Measurements from ENCODE around the gene HSD17B3. TPM values are rescaled to one million over a fixed set of nuclear protein-coding genes. Genes with fewer than 3 reads are reported as not detected.

The HSD17B3 gene
- total and polyA plus RNA-seq, 2 of the 13 experiments (the other 11 are each of a cell fraction or from before 2014, with no cell fraction given), result 0.12 TPM; not detected in 1

DNA sequence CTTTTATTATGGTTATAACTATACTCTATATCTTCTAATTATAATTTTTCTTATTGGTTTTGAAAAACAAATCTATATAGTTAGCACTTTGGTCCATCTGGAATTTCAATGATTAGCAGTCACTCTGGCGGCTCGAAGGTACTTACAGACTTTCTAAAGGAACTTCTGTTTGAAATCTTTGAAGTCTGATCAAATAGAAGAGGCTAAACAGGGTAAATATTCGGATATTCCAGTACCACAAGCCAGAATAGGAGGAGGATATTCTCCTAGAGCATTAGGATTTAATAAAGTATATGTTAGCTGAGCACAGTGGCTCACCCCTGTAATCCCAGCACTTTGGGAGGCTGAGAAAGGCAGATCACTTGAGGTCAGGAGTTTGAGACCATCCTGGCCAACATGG, 38.7 kb upstream of the HSD17B3 start (continued):
- TF ChIP-seq ZNF407 (CRISPR knock-in tag; IDR thresholded peaks at IDR 0.05; ENCODE audit: not compliant biosample characterization), result no peak
- peak; percentile 95 for TF ChIP-seq ZSCAN29 (CRISPR knock-in tag; conservative IDR thresholded peaks at IDR 0.05)

DNA sequence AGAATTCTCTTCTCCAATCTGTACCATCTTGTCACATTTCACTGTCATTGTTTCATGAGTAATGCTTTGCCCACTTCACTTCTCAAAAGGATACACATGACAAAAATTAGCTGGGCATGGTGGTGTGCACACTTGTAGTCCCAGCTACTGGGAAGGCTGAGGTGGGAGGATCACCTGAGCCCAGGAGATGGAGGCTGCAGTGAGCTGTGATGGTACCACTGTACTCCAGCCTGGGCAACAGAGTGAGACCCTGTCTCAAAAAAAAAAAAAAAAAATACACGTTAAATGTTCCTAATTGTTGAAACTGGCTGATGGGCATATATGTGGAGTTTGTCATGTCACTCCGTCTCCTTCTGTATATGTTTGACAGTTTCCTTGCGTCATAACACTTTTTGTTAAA, 36.3 kb upstream of the HSD17B3 start:
- Histone ChIP-seq H3K79me2 (ENCODE audit: insufficient read depth, low read length) (no peaks in the 10 kb centered on the region), H3K27me3 (ENCODE audit: control insufficient read depth in 1 of 2, insufficient read depth in 2 of 2, low read length in 2 of 2) (no peaks in the 10 kb centered on the region), H3K36me3 (replicated peaks in 1 of 2; ENCODE audit: control insufficient read depth in 1 of 2, insufficient read depth in 2 of 2, low read length in 2 of 2) (peaks cover 6 to 31% of the 10 kb centered on the region in 2 experiments; a peak in 4 of 5 replicates), H3K4me2 (ENCODE audit: low read depth, low read length) (no peak overlapping the region), H2AFZ (ENCODE audit: low read length) (no peak overlapping the region), H3K4me1 (ENCODE audit: insufficient read depth, low read length) (peaks cover 83% of the 10 kb centered on the region), H4K20me1 (ENCODE audit: insufficient read depth, low read length) (no peaks in the 10 kb centered on the region), H3K9me3 (ENCODE audit: low read length) (no peaks in the 10 kb centered on the region), H3K27ac (ENCODE audit: extremely low read length, insufficient read depth, low read length) (peak overlapping the region; percentile 97), H3K9ac (ENCODE audit: insufficient read depth, low read depth, low read length) (no peak overlapping the region), H3K4me3 (replicated peaks in 1 of 3; ENCODE audit: insufficient read depth in 1 of 3, low read depth in 2 of 3, low read length in 3 of 3) (no peak overlapping the region)
- DNase-seq (ENCODE audit: low spot score) (no peak), ATAC-seq (no peak), FAIRE-seq (no peak)
- ChIA-PET POLR2A (no interaction called here), CTCF (ENCODE audit: low intra/inter-chr PET ratio, low total read pairs) (no interaction called here)
- 85% methylated on average over 3 of the region's 3 CpGs for WGBS (ENCODE audit: low lambda C conversion rate)
- intact Hi-C loops (cut with micrococcal nuclease; ENCODE audit: unreplicated experiment), result loop anchor here (5.0 kb wide), 1 partner anchor 154 kb away; no protein-coding TSS in a partner anchor
- TF ChIP-seq SRF (IDR thresholded peaks at IDR 0.05; ENCODE audit: low read depth, low read length) (no peak), ZNF770 (CRISPR knock-in tag; IDR thresholded peaks at IDR 0.05) (0 out of 2 replicates have a peak, but pooled peaks have one; percentile 23), JUN (CRISPR knock-in tag; IDR thresholded peaks at IDR 0.05) (no peak), ZNF121 (CRISPR knock-in tag; IDR thresholded peaks at IDR 0.05) (peak; percentile 83), ARID2 (CRISPR knock-in tag; IDR thresholded peaks at IDR 0.05; ENCODE audit: borderline replicate concordance) (no peak)
- in situ Hi-C loops (cut with HindIII; ENCODE audit: extremely low pct_ligation_motif_present, low pct_unique_long_range_greater_than_20kb), result loop anchor here (25.0 kb wide), 1 partner anchor 324 kb away; the partner anchor contains the start of gene PRXL2C
- BruUV-seq (replicated peaks), result no TSS peak

Data from HepG2 (cell line).